ENCODE data around the gene TMCC3.
A peak's percentile ranks its signal among the peaks of the same experiment; 100 is the strongest.

The TMCC3 gene

GRCh38 chr12:94536040-94536965, 114.1 kb downstream of the TMCC3 start:
- DNase-seq = no peak

- DNase-seq = no peak
Measured at GRCh38 chr12:94535510-94535921, 114.8 kb downstream of the TMCC3 start.

- DNase-seq = no peak
Measured at GRCh38 chr12:94534774-94535509, 115.4 kb downstream of the TMCC3 start.

GRCh38 chr12:94534278-94534677, 116.1 kb downstream of the TMCC3 start:
- no peak for DNase-seq

- DNase-seq = peak in 52 of 58 donors; percentile 8 to 81 (median 36)
Measured at GRCh38 chr12:94532490-94533422, 117.6 kb downstream of the TMCC3 start.

DNA sequence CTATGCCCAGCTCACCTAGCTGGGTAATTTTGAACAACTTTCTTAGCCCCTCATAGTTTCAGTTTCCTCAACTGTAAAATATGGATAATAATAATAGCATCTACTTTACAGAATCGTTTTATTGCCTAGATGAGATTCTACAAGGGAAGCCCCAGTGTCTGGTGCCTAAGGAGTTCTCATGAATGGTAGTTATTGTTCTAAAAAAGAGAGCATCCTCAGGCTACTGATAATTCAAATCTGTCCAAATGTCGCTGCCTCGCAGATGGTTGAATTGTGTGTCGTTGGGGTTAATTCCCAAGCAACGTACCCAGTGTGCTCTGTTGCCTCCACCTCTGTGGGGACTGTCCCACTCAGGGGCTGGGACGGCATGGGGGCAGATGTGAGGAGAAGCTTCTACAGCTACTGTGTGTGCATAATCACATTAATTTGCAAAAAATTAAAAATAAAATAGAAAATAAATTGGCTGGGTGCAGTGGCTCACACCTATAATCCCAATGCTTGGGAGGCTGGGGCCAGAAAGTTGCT, 119.1 kb downstream of the TMCC3 start:
- DNase-seq = no peak

GRCh38 chr12:94525951-94526350, 124.4 kb downstream of the TMCC3 start:
- no peak for DNase-seq

Data from anterior cingulate cortex (tissue), 58 donors.